B cell (primary cell): ENCODE results near the gene KRT77. TPM values are rescaled to one million over a fixed set of nuclear protein-coding genes. Genes with fewer than 3 reads are reported as not detected.

Source experiments
- ATAC-seq: fragments of 200-7000 bp; cut with Tn5 transposase; one replicate; pipeline ENCODE4 v1.10.0; 2021; ENCODE audit warnings: low read depth, mild to moderate bottlenecking, moderate number of reproducible peaks, moderate library complexity
- CTCF ChIA-PET: fragments of 350-600 bp; sonication (Branson Sonifier 250); formaldehyde crosslinking; loops from one replicate; lab custom pipeline; 2021; ENCODE audit warnings: antibody characterized with exemption, inconsistent platforms; lab: Charles Lee
- POLR2A ChIA-PET: fragments of 350-600 bp; sonication (Branson Sonifier 250); formaldehyde crosslinking; loops from one replicate; lab custom pipeline; 2021; ENCODE audit warnings: antibody characterized with exemption; lab: Charles Lee
- DNase-seq: peaks from one replicate; pipeline ENCODE4 v3.0.0; 2013
- H2AFZ ChIP-seq: 2 replicates; pipeline ENCODE4 v1.6.1; 2012; ENCODE audit warnings: mild to moderate bottlenecking, low read depth, low read length; ENCODE audit not compliant: insufficient read depth, poor library complexity, severe bottlenecking
- H3K27ac ChIP-seq, 2 donors: 1 replicate in 1 of 2; 2 replicates in 1 of 2; pipeline ENCODE4 v1.5.1; 2012 to 2013; ENCODE audit warnings: low read length in 2 of 2, mild to moderate bottlenecking in 2 of 2, moderate library complexity in 1 of 2
- H3K27me3 ChIP-seq, 4 experiments: fragments of 200-600 bp in 1 of 4; sonication (generic) in 1 of 4; replicated peaks in 1 of 4; 1 replicate in 2 of 4; 2 replicates in 2 of 4; pipeline versions ENCODE4 v1.6.1 to v1.7.0; 2013 to 2016; ENCODE audit warnings: low read length in 3 of 4, mild to moderate bottlenecking in 2 of 4, mixed read lengths in 1 of 4, moderate library complexity in 1 of 4; ENCODE audit not compliant: insufficient read depth in 4 of 4, control insufficient read depth in 3 of 4; ENCODE audit errors: control extremely low read depth in 1 of 4
- H3K36me3 ChIP-seq, 2 experiments: replicated peaks in 1 of 2; 1 replicate in 1 of 2; 2 replicates in 1 of 2; pipeline versions ENCODE4 v1.6.1 to v1.7.1; 2013; ENCODE audit warnings: low read length in 1 of 2; ENCODE audit not compliant: insufficient read depth in 2 of 2, control insufficient read depth in 1 of 2; ENCODE audit errors: control extremely low read depth in 1 of 2, extremely low read depth in 1 of 2
- H3K4me1 ChIP-seq, 2 donors: fragments of 200-600 bp in 1 of 2; sonication (generic) in 1 of 2; 1 replicate in 1 of 2; 2 replicates in 1 of 2; pipeline versions ENCODE4 v1.5.1 to v1.6.1; 2013 to 2017; ENCODE audit warnings: low read length in 2 of 2; ENCODE audit not compliant: control insufficient read depth in 2 of 2, insufficient read depth in 2 of 2
- H3K4me2 ChIP-seq: replicated peaks from 2 replicates; pipeline ENCODE3; 2012; ENCODE audit warnings: mild to moderate bottlenecking, low read depth, low read length; ENCODE audit not compliant: poor library complexity, severe bottlenecking
- H3K4me3 ChIP-seq, 5 experiments: fragments of 200-600 bp in 1 of 5; sonication (generic) in 1 of 5; 1 replicate in 3 of 5; 2 replicates in 2 of 5; pipeline versions ENCODE4 v1.5.1 to v1.7.0; 2011 to 2016; ENCODE audit warnings: low read length in 4 of 5, mild to moderate bottlenecking in 4 of 5, low read depth in 2 of 5, control low read depth in 1 of 5, moderate library complexity in 1 of 5; ENCODE audit not compliant: insufficient read depth in 1 of 5; ENCODE audit errors: control extremely low read depth in 1 of 5, extremely low read depth in 1 of 5
- H3K79me2 ChIP-seq: fragments of 200-600 bp; sonication (generic); one replicate; pipeline ENCODE4 v1.6.0; 2016; ENCODE audit warnings: low read length; ENCODE audit not compliant: control insufficient read depth, insufficient read depth
- H3K9ac ChIP-seq: fragments of 200-600 bp; sonication (generic); 2 replicates; pipeline ENCODE4 v1.6.1; 2017; ENCODE audit warnings: mild to moderate bottlenecking, low read length, moderate library complexity
- H3K9me3 ChIP-seq, 3 donors: one replicate each; pipeline versions ENCODE4 v1.6.1 to v1.7.1; 2013; ENCODE audit warnings: low read length in 2 of 3; ENCODE audit not compliant: control insufficient read depth in 2 of 3, insufficient read depth in 1 of 3; ENCODE audit errors: control extremely low read depth in 1 of 3
- H4K20me1 ChIP-seq: 2 replicates; pipeline ENCODE4 v1.6.0; 2012; ENCODE audit warnings: mild to moderate bottlenecking, low read length; ENCODE audit not compliant: insufficient read depth, control insufficient read depth, poor library complexity, severe bottlenecking
- H3K27ac Mint-ChIP-seq: one replicate; pipeline ENCODE4 v1.8.0; 2021; ENCODE audit warnings: mixed read lengths
- H3K27me3 Mint-ChIP-seq: one replicate; pipeline ENCODE4 v1.8.0; 2021; ENCODE audit warnings: mixed read lengths
- H3K4me1 Mint-ChIP-seq: one replicate; pipeline ENCODE4 v1.8.0; 2021; ENCODE audit warnings: mixed read lengths
- H3K4me3 Mint-ChIP-seq: one replicate; pipeline ENCODE4 v1.8.0; 2021; ENCODE audit warnings: mixed read lengths
- H3K9me3 Mint-ChIP-seq: one replicate; pipeline ENCODE4 v1.8.0; 2022; ENCODE audit warnings: mixed read lengths; ENCODE audit not compliant: insufficient read depth
- EZH2 ChIP-seq: IDR thresholded peaks from 2 replicates; pipeline ENCODE4 v1.6.1; 2012; ENCODE audit warnings: borderline replicate concordance, low read depth, mild to moderate bottlenecking, moderate library complexity, low read length; ENCODE audit not compliant: insufficient read depth, poor library complexity, severe bottlenecking
- WGBS: methylation state at CpG from one replicate; pipeline ENCODE4 v1.1.5; 2013; ENCODE audit warnings: missing lambda C conversion rate; ENCODE audit not compliant: insufficient coverage; 5-methylcytosine and 5-hydroxymethylcytosine counted together
- intact Hi-C: fragments of 100-400 bp; cut with micrococcal nuclease; formaldehyde crosslinking; loops from one replicate; pipeline ENCODE4 v1.10.0; 2022
- polyA plus RNA-seq: library from polyadenylated mRNA; depleted of rRNA; stranded (reverse); fragments of >200 nt; gene quantifications from 2 replicates; pipeline ENCODE4 v1.2.3, GENCODE V29; 2012
- total RNA-seq, 2 donors: library from RNA; stranded (reverse); fragments of 120-200 nt in 1 of 2; gene quantifications; 1 replicate in 1 of 2; 2 replicates in 1 of 2; pipeline versions ENCODE4 v1.2.3 to v1.2.4, GENCODE V29; 2013 to 2022
- TF ChIP-seq, protein P1 (sequence below): fragments of 200-600 bp; IDR thresholded peaks from one replicate; pipeline ENCODE4 v1.8.0; 2022; ENCODE audit warnings: antibody characterized with exemption, mild to moderate bottlenecking

The KRT77 gene
- total and polyA plus RNA-seq, 2 donors (not counting 1 experiment from before 2014, with no cell fraction given): not detected

DNA sequence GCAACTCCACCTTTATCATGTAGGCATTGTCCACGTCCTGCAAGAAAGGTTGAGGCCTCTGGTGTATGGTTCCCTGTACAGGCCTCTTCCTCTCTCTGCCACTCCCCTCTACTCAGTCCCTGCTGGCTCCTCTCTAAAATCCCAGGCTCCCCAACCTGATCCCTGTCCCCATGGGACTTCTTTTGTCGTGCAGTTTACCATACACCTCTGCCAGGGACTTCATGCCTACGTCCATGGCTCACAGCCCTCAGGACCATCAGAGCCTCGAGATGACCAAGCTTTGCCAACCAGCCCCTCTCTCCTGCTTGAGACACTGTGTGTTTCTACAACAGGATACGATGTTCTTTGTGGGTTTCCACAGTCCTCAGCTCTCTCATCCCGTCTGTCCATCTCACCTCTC, 54.3 kb downstream of the KRT77 start:
- H3K4me3 Mint-ChIP-seq: no peak overlapping the region

DNA sequence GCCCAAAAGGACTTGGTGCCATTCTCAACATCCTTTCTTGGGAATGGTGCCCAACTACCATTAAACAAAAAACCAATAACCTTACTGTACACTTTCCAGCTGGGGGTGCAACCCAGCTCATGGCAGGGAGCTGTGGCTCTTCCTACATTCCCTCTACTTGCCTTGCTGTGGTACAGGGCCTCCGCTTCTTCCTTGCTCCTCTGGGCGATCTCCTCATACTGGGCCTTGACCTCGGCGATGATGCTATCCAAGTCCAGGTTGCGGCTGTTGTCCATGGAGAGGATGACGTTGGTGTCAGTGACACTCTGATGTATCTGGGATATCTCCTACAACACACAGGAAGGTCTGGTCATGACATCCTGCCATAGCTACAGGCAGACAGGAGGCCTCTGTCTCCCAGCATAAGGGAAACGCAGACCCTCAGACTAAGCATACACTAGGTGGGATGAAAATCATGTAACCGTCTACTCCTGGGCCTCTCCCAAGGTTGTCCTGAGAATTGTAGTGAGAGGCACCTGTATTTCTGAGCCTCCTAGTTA, 55.2 kb downstream of the KRT77 start:
- Histone ChIP-seq H2AFZ (no peak overlapping the region), H3K4me3 (no peak overlapping the region), H3K4me1 (no peaks in the 10 kb centered on the region), H4K20me1 (no peaks in the 10 kb centered on the region), H3K9me3 (peaks cover 0 to 9% (median 3%) of the 10 kb centered on the region in 3 donors), H3K79me2 (no peaks in the 10 kb centered on the region), H3K9ac (no peak overlapping the region), H3K36me3 (no peaks in the 10 kb centered on the region), H3K27me3 (peaks cover 0 to 3% (median 0%) of the 10 kb centered on the region in 4 experiments), H3K4me2 (no peak overlapping the region), H3K27ac (no peak overlapping the region)
- ChIA-PET CTCF (no interaction called here), POLR2A (no interaction called here)
- no peaks in the 10 kb centered on the region for H3K9me3 Mint-ChIP-seq
- 92% methylated on average over 2 of the region's 8 CpGs for WGBS
- H3K4me3 Mint-ChIP-seq: no peak overlapping the region
- no peak for DNase-seq
- intact Hi-C loops: no loop called here
- ATAC-seq: no peak
- H3K27me3 Mint-ChIP-seq: peaks cover 7% of the 10 kb centered on the region
- H3K4me1 Mint-ChIP-seq: no peaks in the 10 kb centered on the region
- TF ChIP-seq, protein P1, sequence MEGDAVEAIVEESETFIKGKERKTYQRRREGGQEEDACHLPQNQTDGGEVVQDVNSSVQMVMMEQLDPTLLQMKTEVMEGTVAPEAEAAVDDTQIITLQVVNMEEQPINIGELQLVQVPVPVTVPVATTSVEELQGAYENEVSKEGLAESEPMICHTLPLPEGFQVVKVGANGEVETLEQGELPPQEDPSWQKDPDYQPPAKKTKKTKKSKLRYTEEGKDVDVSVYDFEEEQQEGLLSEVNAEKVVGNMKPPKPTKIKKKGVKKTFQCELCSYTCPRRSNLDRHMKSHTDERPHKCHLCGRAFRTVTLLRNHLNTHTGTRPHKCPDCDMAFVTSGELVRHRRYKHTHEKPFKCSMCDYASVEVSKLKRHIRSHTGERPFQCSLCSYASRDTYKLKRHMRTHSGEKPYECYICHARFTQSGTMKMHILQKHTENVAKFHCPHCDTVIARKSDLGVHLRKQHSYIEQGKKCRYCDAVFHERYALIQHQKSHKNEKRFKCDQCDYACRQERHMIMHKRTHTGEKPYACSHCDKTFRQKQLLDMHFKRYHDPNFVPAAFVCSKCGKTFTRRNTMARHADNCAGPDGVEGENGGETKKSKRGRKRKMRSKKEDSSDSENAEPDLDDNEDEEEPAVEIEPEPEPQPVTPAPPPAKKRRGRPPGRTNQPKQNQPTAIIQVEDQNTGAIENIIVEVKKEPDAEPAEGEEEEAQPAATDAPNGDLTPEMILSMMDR: no peak
- no peak for TF ChIP-seq EZH2
- H3K27ac Mint-ChIP-seq: no peak overlapping the region

More for the DNA sequence above, 54.3 kb downstream of the KRT77 start:
- TF ChIP-seq, protein P1: no peak
- no peak for TF ChIP-seq EZH2
- ChIA-PET POLR2A (no interaction called here), CTCF (no interaction called here)
- Histone ChIP-seq H3K79me2 (no peaks in the 10 kb centered on the region), H2AFZ (no peak overlapping the region), H3K4me3 (no peak overlapping the region), H3K4me2 (no peak overlapping the region), H3K9ac (no peak overlapping the region), H3K9me3 (peaks cover 0 to 9% (median 3%) of the 10 kb centered on the region in 3 donors), H3K27ac (no peak overlapping the region), H3K4me1 (no peaks in the 10 kb centered on the region), H3K27me3 (peaks cover 0 to 3% (median 0%) of the 10 kb centered on the region in 4 experiments), H4K20me1 (no peaks in the 10 kb centered on the region), H3K36me3 (no peaks in the 10 kb centered on the region)
- intact Hi-C loops: no loop called here
- H3K27ac Mint-ChIP-seq: no peak overlapping the region
- 80% methylated on average over 6 of the region's 6 CpGs for WGBS
- no peaks in the 10 kb centered on the region for H3K4me1 Mint-ChIP-seq
- H3K9me3 Mint-ChIP-seq: no peaks in the 10 kb centered on the region
- peaks cover 6% of the 10 kb centered on the region for H3K27me3 Mint-ChIP-seq
- DNase-seq (no peak), ATAC-seq (no peak)
